T-helper 22 cell (primary cell): ENCODE data around the gene CLCN7.

Experiments used
- DNase-seq: peaks from one replicate; pipeline ENCODE4 v3.0.0-alpha.2; 2020; ENCODE audit warnings: low read depth

CLCN7 gene

DNA sequence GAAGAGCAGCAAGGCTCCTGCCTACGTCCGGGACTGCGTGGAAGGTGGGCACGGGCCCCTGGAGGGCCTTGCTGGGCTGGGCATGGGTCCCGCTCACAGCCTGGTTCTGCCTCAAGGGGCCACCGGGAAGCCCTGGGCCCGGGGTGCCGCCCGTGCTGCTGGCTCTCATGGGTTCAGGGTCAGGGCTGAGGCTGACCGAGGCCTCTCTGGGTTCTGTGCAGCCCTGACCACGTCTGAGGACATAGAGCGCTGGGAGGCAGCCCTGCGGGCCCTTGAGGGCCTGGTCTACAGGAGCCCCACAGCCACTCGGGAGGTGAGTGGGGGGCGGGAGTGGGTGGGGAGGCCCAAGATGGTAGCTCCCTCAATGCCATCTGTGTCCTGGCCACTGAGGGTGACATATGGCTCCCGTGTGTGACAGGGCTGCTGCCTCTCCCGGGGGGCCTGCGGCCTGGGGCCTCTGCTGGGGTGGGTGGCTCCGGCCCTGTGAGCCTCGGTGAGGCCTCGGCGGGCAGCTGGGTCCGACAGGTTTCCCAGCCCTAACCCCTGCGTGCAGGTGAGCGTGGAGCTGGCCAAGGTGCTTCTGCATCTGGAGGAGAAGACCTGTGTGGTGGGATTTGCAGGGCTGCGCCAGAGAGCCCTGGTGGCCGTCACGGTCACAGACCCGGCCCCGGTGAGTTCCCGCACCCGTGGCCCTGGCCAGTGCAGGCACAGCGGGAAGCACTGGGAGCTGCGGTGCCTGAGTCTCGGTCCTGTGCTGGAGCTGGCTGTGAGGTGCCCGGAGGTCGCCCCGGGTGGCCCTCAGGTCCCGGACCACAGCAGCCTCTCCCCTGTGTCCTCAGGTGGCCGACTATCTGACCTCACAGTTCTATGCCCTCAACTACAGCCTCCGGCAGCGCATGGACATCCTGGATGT is 27.5 kb upstream of the CLCN7 start:
- DNase-seq = no peak

DNA sequence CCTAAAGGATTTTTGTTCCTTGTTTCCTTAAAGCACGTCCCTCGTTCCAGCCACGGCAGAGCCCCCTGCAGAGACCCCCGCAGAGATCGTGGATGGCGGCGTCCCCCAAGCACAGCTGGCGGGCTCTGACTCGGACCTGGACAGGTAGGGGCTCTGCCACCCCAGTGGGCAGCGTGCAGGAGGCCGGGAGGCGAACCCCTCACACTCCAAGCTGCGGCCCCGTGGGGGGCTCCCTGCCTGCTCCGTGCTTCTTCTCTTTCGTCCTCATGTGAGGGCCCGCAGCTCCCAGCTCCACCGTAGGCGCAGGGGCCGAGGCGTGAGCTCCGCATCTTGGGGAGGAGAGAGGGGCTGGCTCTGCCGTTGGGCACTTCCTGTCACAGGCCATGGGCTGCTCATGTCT is 26.8 kb upstream of the CLCN7 start:
- DNase-seq = no peak

- DNase-seq = no peak
Measured at GRCh38 chr16:1500465-1501150, 25.8 kb upstream of the CLCN7 start.

- no peak for DNase-seq
Measured at GRCh38 chr16:1499756-1500464, 25.1 kb upstream of the CLCN7 start.

DNA sequence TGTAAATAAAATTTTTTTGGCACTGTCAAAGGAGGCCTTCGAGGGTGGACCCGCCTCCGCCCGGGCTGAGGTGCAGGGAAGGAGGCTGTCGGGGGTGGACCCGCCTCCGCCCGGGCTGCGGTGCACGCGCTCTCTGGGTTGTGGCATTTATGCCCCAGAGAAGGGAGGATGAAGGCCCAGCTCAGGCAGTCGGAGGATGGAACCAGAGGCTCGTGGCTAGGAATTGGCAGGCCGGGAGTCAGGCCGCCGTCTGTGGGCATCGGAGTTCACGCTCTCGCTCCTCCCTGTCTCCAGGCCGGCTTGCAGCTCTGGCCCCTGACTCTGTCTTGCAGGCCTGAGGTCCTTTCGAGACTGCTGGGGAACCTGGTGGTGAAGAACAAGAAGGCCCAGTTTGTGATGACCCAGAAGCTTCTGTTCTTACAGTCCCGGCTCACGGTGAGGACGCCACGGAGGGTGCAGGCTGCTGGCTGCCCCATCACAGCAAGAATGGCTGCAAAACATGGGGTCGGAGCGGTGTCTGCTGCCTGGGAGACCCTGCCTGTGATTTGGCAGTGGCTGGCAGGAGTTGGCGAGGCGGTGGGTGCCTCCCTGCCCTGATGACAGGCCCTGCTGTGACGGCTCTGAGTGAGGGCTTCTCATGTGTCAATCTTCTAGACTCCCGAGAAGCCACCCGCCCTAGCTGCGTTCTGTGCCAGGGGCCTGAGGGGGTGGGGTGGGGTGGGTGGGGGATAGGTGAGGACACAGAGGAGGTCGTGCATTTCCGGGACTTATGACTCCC is 24.3 kb upstream of the CLCN7 start:
- no peak for DNase-seq

GRCh38 chr16:1497014-1497598 is 22.3 kb upstream of the CLCN7 start:
- no peak for DNase-seq

DNA sequence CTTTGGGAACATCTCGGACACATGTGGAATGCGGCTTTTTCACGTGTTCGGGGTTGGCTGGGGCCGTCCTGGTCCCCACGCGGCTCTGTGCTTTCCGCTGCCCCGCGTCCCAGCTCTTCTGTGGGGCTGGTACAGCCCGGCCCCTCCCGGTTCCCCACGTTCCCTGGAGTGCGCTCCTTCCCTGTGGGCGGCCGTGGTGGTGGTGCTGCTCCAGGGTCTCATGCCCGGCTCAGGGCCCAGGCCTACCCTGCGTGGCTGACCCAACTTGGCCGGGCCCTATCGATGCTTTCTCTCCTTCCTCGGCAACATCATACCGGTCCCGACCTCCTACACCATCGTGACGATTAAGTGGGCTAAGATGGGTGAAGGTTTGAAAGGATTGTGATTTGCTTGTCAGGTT is 21.6 kb upstream of the CLCN7 start:
- no peak for DNase-seq

- DNase-seq = no peak
Measured at GRCh38 chr16:1495889-1496262, 21.0 kb upstream of the CLCN7 start.

GRCh38 chr16:1495211-1495888 is 20.5 kb upstream of the CLCN7 start:
- DNase-seq = no peak

DNA sequence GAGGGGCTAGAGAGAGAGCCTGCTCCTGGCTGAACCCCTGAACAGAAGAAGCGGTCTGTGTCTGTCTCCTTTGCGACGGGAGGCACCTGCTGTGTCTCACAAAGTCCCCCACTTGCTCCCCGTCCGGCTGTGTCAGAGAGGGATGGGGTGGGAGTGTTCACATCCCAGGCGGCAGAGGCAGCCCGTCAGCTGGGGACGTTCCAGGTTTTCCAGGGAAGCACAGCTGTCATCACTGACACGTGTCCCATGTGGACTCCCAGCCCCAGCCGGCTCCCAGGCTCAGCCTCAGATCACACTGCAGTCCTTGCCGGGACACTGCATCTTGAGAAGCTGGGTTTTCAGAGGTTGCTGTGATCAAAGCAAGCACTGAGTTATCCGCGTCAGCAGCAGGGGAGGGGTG is 19.9 kb upstream of the CLCN7 start:
- no peak for DNase-seq

GRCh38 chr16:1494129-1494640 is 19.4 kb upstream of the CLCN7 start:
- DNase-seq = no peak

GRCh38 chr16:1493746-1494094 is 18.9 kb upstream of the CLCN7 start:
- DNase-seq = no peak

GRCh38 chr16:1492923-1493745 is 18.3 kb upstream of the CLCN7 start, which contains the start of gene TELO2:
TSS of gene TELO2 (plus strand) at chr16:1493360. CDS start at chr16:1494282, 922 bp downstream.
- DNase-seq = peak; percentile 76

GRCh38 chr16:1492082-1492922 is 17.5 kb upstream of the CLCN7 start:
- DNase-seq = no peak

DNA sequence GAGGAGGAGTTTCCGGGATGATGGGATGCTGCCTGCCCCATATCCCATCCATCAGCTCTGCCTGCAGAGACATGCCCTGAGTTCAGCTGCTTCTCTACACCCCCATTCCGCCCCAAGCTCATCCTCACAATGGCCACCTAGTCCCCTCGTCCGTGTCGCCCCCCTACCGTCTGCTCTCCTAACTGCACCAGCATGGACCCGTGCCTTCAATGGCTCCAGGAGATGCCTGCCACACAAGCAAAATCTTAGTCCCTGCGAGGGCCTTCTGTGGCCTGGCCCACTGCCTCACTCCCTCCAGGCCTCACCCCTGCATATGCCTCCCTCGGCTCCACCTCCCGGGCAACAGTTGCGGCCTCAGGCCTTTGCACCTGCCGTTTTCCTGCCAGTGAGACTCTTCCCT is 16.5 kb upstream of the CLCN7 start:
- DNase-seq = no peak

GRCh38 chr16:1489077-1489476 is 14.2 kb upstream of the CLCN7 start:
- no peak for DNase-seq

GRCh38 chr16:1488619-1489018 is 13.8 kb upstream of the CLCN7 start, which contains the start of gene PTX4:
TSS of gene PTX4 (minus strand) at chr16:1488944. CDS start at chr16:1488909, 35 bp downstream.
- DNase-seq = no peak

DNA sequence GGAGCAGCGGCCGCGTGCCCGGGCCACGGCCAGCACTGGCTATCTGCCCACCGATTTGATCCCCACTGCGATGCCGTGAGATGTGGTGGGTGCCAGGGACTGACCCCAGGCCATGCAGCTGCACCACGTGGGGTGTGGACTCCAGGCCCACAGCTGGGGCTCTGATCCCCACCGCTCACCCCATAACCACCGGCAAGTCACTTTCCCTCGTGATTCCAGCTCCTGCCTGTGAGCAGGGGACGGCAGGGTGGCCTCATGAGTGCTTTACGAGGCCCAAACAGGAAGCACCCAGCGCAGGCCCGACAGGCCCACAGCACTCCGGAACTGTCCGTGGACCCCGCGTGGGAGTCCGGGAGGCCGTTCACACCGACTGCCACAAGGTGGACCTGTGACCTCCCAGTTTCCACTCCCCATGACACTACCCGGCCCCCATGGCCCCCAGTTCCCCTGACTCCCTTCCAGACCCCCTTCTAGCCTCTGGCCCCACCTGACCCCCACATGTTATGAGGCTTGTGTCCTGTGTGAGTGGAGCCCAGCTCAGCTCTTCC is 13.3 kb upstream of the CLCN7 start:
- no peak for DNase-seq
